Naive thymus-derived CD4-positive, alpha-beta T cell (primary cell): ENCODE measurements around the gene SPACDR. TPM values are rescaled to one million over a fixed set of nuclear protein-coding genes. Genes with fewer than 3 reads are reported as not detected.

ENCODE experiments used
- ATAC-seq: fragments of 150-1000 bp; cut with Tn5 transposase; 2 replicates; pipeline ENCODE4 v1.10.0; 2021; ENCODE audit warnings: mild to moderate bottlenecking, moderate library complexity
- CTCF ChIA-PET: fragments of 350-600 bp; sonication (Branson Sonifier 250); formaldehyde crosslinking; loops from one replicate; lab custom pipeline; 2021; ENCODE audit warnings: antibody characterized with exemption; lab: Charles Lee
- POLR2A ChIA-PET: fragments of 350-600 bp; sonication (Branson Sonifier 250); formaldehyde crosslinking; loops from one replicate; lab custom pipeline; 2021; ENCODE audit warnings: antibody characterized with exemption, inconsistent platforms; lab: Charles Lee
- DNase-seq, 9 donors: peaks; one replicate each; pipeline versions ENCODE4 v3.0.0 to v3.0.0-alpha.2; 2020 to 2022; ENCODE audit warnings: mixed read lengths in 1 of 9
- H3K27ac ChIP-seq: one replicate; pipeline ENCODE4 v1.7.0; 2013; ENCODE audit warnings: mild to moderate bottlenecking, low read depth, low read length, moderate library complexity
- H3K27me3 ChIP-seq, 2 donors: one replicate each; pipeline ENCODE4 v1.7.0; 2013; ENCODE audit warnings: low read length in 2 of 2, mild to moderate bottlenecking in 2 of 2, moderate library complexity in 2 of 2; ENCODE audit not compliant: control insufficient read depth in 2 of 2, insufficient read depth in 2 of 2
- H3K36me3 ChIP-seq, 3 experiments: 1 replicate in 2 of 3; 2 replicates in 1 of 3; pipeline ENCODE4 v1.7.0; 2013; ENCODE audit warnings: low read length in 3 of 3, mild to moderate bottlenecking in 3 of 3, moderate library complexity in 1 of 3; ENCODE audit not compliant: insufficient read depth in 3 of 3, control insufficient read depth in 2 of 3
- H3K4me1 ChIP-seq, 2 donors: one replicate each; pipeline ENCODE4 v1.7.0; 2013; ENCODE audit warnings: low read length in 2 of 2, mild to moderate bottlenecking in 2 of 2, moderate library complexity in 1 of 2; ENCODE audit not compliant: control insufficient read depth in 2 of 2, insufficient read depth in 2 of 2
- H3K4me3 ChIP-seq: 2 replicates; pipeline ENCODE4 v1.7.0; 2013; ENCODE audit warnings: mild to moderate bottlenecking, low read length
- H3K9me3 ChIP-seq, 3 experiments: 1 replicate in 2 of 3; 2 replicates in 1 of 3; pipeline ENCODE4 v1.7.0; 2013; ENCODE audit warnings: low read length in 3 of 3; ENCODE audit not compliant: control insufficient read depth in 2 of 3
- H3K27ac Mint-ChIP-seq, 9 donors: one replicate each; pipeline ENCODE4 v1.8.0; 2020 to 2022; ENCODE audit warnings: mixed read lengths in 9 of 9, mild to moderate bottlenecking in 8 of 9, moderate library complexity in 5 of 9, inconsistent platforms in 2 of 9
- H3K27me3 Mint-ChIP-seq, 5 donors: one replicate each; pipeline ENCODE4 v1.8.0; 2021 to 2022; ENCODE audit warnings: mixed read lengths in 5 of 5, mild to moderate bottlenecking in 1 of 5
- H3K36me3 Mint-ChIP-seq, 5 donors: one replicate each; pipeline ENCODE4 v1.8.0; 2020 to 2022; ENCODE audit warnings: mixed read lengths in 5 of 5, mild to moderate bottlenecking in 3 of 5, inconsistent platforms in 1 of 5
- H3K4me1 Mint-ChIP-seq, 7 donors: one replicate each; pipeline ENCODE4 v1.8.0; 2020 to 2022; ENCODE audit warnings: mixed read lengths in 7 of 7, mild to moderate bottlenecking in 3 of 7, inconsistent platforms in 1 of 7
- H3K4me3 Mint-ChIP-seq, 10 donors: one replicate each; pipeline ENCODE4 v1.8.0; 2020 to 2022; ENCODE audit warnings: mild to moderate bottlenecking in 10 of 10, mixed read lengths in 10 of 10, moderate library complexity in 6 of 10, inconsistent platforms in 2 of 10
- H3K9me3 Mint-ChIP-seq, 11 donors: one replicate each; pipeline ENCODE4 v1.8.0; 2020 to 2022; ENCODE audit warnings: mixed read lengths in 11 of 11, mild to moderate bottlenecking in 4 of 11, inconsistent platforms in 1 of 11, moderate library complexity in 1 of 11
- intact Hi-C, 2 donors: fragments of 100-400 bp; cut with micrococcal nuclease; formaldehyde crosslinking; loops; one replicate each; pipeline ENCODE4 v1.15.1; 2023
- polyA plus RNA-seq, 2 donors: library from polyadenylated mRNA; unstranded; fragments of 300-500 nt; fragmentation: Illumina TruSeq; gene quantifications; one replicate each; pipeline ENCODE4 v1.2.3, GENCODE V29; 2021
- total RNA-seq, 6 experiments: library from RNA in 5 of 6; stranded (reverse) in 5 of 6; gene quantifications; 1 replicate in 5 of 6; 2 replicates in 1 of 6; pipeline ENCODE4 v1.2.3 and lab custom pipeline; 2021 to 2026

SPACDR gene
- total and polyA plus RNA-seq, 7 experiments from 2014 or later = 0.85 to 7.8 (median 2.2) TPM; not detected in 1

DNA sequence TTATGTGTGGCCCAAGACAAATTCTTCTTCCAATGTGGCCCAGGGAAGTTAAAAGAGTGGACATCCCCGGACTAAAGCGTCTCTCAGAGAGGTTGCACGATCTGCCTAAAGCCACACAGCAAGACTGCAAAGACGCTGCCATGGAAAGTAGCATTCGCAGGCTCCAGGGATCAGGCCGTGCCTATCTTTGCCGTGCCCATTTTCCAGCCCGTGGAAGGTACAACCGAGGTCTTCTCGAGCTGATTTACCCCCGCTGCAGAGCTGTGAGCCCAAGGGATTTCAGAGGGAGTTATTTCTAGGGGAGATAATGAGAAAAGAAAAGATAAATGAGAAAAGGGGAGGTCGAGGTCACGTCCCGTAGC, 18.6 kb upstream of the SPACDR start:
- no peaks in the 10 kb centered on the region for H3K9me3 ChIP-seq
- Mint-ChIP-seq H3K9me3 (peaks cover 0 to 4% (median 0%) of the 10 kb centered on the region in 11 donors), H3K27me3 (peaks cover 0 to 2% (median 0%) of the 10 kb centered on the region in 5 donors), H3K4me3 (peak overlapping the region; percentile 84 to 94 (median 89)), H3K4me1 (peaks cover 7 to 40% (median 22%) of the 10 kb centered on the region in 7 donors), H3K36me3 (peaks cover 0 to 5% (median 0%) of the 10 kb centered on the region in 5 donors), H3K27ac (peak overlapping the region in 8 of 9 donors; percentile 54 to 82 (median 76))
- intact Hi-C loops = loop anchor here (1.0 kb wide), 5 partner anchors 13 to 243 kb away; partner anchors contain the start of genes AGFG2 (in 1 of the 2) and MOSPD3 (in 1 of the 2)
- POLR2A ChIA-PET = interaction anchor here (0.6 to 2.2 kb wide), 9 partner anchors 10 to 356 kb away, joined by 3 to 7 read pairs (median 4); partner anchors contain the start of genes AGFG2, MBLAC1, MEPCE and PPP1R35
- H3K27ac ChIP-seq = peak overlapping the region; percentile 56
- H3K4me1 ChIP-seq = peaks cover 13 to 20% of the 10 kb centered on the region in 2 donors
- ATAC-seq (no peak), DNase-seq (no peak)
- peaks cover 0 to 14% (median 0%) of the 10 kb centered on the region in 3 experiments for H3K36me3 ChIP-seq
- peak overlapping the region; percentile 53 for H3K4me3 ChIP-seq
- CTCF ChIA-PET = interaction anchor here (0.6 to 3.2 kb wide), 13 partner anchors 8 to 104 kb away, joined by 3 to 30 read pairs (median 5); partner anchors contain the start of gene FBXO24
- no peaks in the 10 kb centered on the region for H3K27me3 ChIP-seq

GRCh38 chr7:100481466-100481865, 17.4 kb upstream of the SPACDR start:
- intact Hi-C loops = no loop called here
- peaks cover 20 to 28% of the 10 kb centered on the region in 2 donors for H3K4me1 ChIP-seq

GRCh38 chr7:100478958-100479660, 15.0 kb upstream of the SPACDR start, which contains the start of gene TSC22D4:
TSS of gene TSC22D4 (minus strand) at chr7:100479214. CDS start at chr7:100478038, 1,176 bp downstream.
- H3K27me3 Mint-ChIP-seq = peaks cover 0 to 2% (median 0%) of the 10 kb centered on the region in 5 donors
- peaks cover 0 to 4% (median 0%) of the 10 kb centered on the region in 11 donors for H3K9me3 Mint-ChIP-seq
- H3K4me3 ChIP-seq = peak within 1 kb of the TSS; percentile 97
- CTCF ChIA-PET = interaction anchor here (0.6 to 5.9 kb wide), 7 partner anchors 9 to 245 kb away, joined by 3 to 35 read pairs (median 5); partner anchors contain the start of genes FBXO24 and LRCH4
- peaks cover 5 to 44% (median 7%) of the 10 kb centered on the region in 3 experiments for H3K36me3 ChIP-seq
- no peaks in the 10 kb centered on the region for H3K9me3 ChIP-seq
- ATAC-seq (peak; percentile 83), DNase-seq (peak; percentile 82 to 96 (median 95))
- POLR2A ChIA-PET = interaction anchor here (0.6 to 3.8 kb wide), 19 partner anchors 9 to 373 kb away, joined by 3 to 25 read pairs (median 4); partner anchors contain the start of genes FBXO24, LRCH4, MEPCE and MOSPD3
- H3K4me1 ChIP-seq = peaks cover 42 to 51% of the 10 kb centered on the region in 2 donors
- H3K36me3 Mint-ChIP-seq = peaks cover 5 to 18% (median 5%) of the 10 kb centered on the region in 5 donors
- peak within 1 kb of the TSS; percentile 92 to 100 (median 98) for H3K4me3 Mint-ChIP-seq
- no peaks in the 10 kb centered on the region for H3K27me3 ChIP-seq
- peak within 1 kb of the TSS; percentile 87 for H3K27ac ChIP-seq
- H3K27ac Mint-ChIP-seq = peak within 1 kb of the TSS; percentile 80 to 98 (median 93)
- peaks cover 25 to 63% (median 39%) of the 10 kb centered on the region in 7 donors for H3K4me1 Mint-ChIP-seq
- intact Hi-C loops = loop anchor here (1.0 to 5.0 kb wide), 18 partner anchors 10 to 373 kb away; partner anchors contain the start of genes AGFG2 (in 2 of the 2), FBXO24 (in 2 of the 2), LRCH4 (in 2 of the 2) and MEPCE (in 2 of the 2)

More at GRCh38 chr7:100481466-100481865, 17.4 kb upstream of the SPACDR start:
- peak overlapping the region in 8 of 10 donors; percentile 16 to 83 (median 32) for H3K4me3 Mint-ChIP-seq
- H3K27ac ChIP-seq = no peak overlapping the region
- H3K9me3 ChIP-seq = no peaks in the 10 kb centered on the region
- DNase-seq (no peak), ATAC-seq (no peak)
- ChIA-PET CTCF (interaction anchor here (1.1 to 3.2 kb wide), 5 partner anchors 8 to 105 kb away, joined by 4 to 30 read pairs (median 6); partner anchors contain the start of gene FBXO24), POLR2A (interaction anchor here (1.2 to 2.2 kb wide), 4 partner anchors 8 to 131 kb away, joined by 3 to 7 read pairs (median 5); partner anchors contain the start of genes MEPCE, MOSPD3 and ZCWPW1)
- no peaks in the 10 kb centered on the region for H3K27me3 ChIP-seq
- peaks cover 0 to 24% (median 0%) of the 10 kb centered on the region in 3 experiments for H3K36me3 ChIP-seq
- peaks cover 0 to 2% (median 0%) of the 10 kb centered on the region in 5 donors for H3K27me3 Mint-ChIP-seq
- peak overlapping the region in 4 of 9 donors; percentile 14 to 68 (median 31) for H3K27ac Mint-ChIP-seq
- H3K9me3 Mint-ChIP-seq = peaks cover 0 to 4% (median 0%) of the 10 kb centered on the region in 11 donors
- H3K36me3 Mint-ChIP-seq = peaks cover 5 to 10% (median 5%) of the 10 kb centered on the region in 5 donors
- H3K4me1 Mint-ChIP-seq = peaks cover 14 to 48% (median 28%) of the 10 kb centered on the region in 7 donors
- no peak overlapping the region for H3K4me3 ChIP-seq

- peak overlapping the region; percentile 92 to 100 (median 98) for H3K4me3 Mint-ChIP-seq
- Histone ChIP-seq H3K36me3 (peaks cover 5 to 53% (median 15%) of the 10 kb centered on the region in 3 experiments), H3K4me3 (peak overlapping the region; percentile 97), H3K9me3 (no peaks in the 10 kb centered on the region), H3K27ac (peak overlapping the region; percentile 87), H3K4me1 (peaks cover 47 to 60% of the 10 kb centered on the region in 2 donors), H3K27me3 (no peaks in the 10 kb centered on the region)
- DNase-seq (peak in 1 of 9 donors; percentile 30), ATAC-seq (no peak)
- CTCF ChIA-PET = interaction anchor here (0.9 to 5.9 kb wide), 7 partner anchors 66 to 247 kb away, joined by 3 to 35 read pairs (median 3); partner anchors contain the start of genes FBXO24 and LRCH4
- intact Hi-C loops = loop anchor here (2.0 to 5.0 kb wide), 8 partner anchors 39 to 374 kb away; partner anchors contain the start of genes GIGYF1 (in 1 of the 2), MOSPD3 (in 1 of the 2) and SLC12A9 (in 1 of the 2)
- peaks cover 36 to 73% (median 49%) of the 10 kb centered on the region in 7 donors for H3K4me1 Mint-ChIP-seq
- H3K27ac Mint-ChIP-seq = peak overlapping the region; percentile 80 to 98 (median 93)
- H3K36me3 Mint-ChIP-seq = peaks cover 5 to 22% (median 8%) of the 10 kb centered on the region in 5 donors
- POLR2A ChIA-PET = interaction anchor here (0.6 to 3.8 kb wide), 16 partner anchors 9 to 213 kb away, joined by 3 to 25 read pairs (median 4); partner anchors contain the start of genes AGFG2, FBXO24, LRCH4 and MEPCE
- peaks cover 0 to 4% (median 0%) of the 10 kb centered on the region in 11 donors for H3K9me3 Mint-ChIP-seq
- H3K27me3 Mint-ChIP-seq = peaks cover 0 to 2% (median 0%) of the 10 kb centered on the region in 5 donors
Observed at GRCh38 chr7:100477871-100478267, 13.8 kb upstream of the SPACDR start.

DNA sequence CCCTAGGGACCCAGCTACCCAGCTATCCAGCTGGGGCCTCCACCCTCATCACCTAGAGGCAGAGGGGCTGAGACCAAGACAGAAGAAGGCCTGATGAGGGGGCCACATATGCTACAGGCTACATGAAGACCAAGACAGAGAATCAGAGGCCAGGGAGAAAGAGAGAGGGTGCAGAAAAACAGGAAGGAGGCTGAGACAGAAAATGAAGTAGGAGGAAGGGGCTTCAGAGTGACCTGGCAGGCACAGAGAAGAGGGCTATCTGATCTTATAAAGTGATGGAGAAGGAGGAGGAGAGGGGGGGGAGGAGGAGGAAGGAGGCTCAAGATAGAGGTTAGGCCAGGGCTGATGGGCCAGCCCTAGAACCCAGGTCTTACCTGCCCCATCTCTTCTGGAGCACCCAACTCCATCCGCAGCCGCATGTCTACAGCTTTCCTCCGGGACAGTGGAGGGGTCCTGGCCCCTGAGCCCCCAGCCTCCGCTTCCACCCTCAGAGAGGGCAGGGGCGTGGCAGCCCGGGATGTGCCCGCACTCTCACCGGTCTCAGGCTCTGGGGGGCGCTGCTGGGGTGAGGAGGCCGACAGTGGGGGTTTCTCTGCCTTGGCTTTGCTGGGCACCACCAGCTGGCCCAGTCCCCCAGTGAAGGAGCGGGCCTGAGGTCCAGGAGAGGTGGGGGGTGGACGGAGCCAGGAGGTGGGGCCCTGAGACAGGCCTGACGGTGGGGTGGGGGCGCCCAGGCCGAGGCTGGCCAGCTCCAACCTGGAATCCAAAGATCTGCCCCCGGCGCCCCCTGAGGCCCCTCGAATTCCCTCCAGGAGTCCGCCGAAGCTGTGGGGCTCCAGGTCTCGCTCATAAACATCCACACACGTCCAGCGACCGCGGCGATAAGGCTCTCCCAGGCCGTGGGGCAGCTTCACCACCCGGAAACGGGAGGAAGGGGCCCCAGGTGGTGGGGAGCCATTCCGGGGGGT, 13.1 kb upstream of the SPACDR start:
- Mint-ChIP-seq H3K4me3 (peak overlapping the region; percentile 89 to 100 (median 94)), H3K4me1 (peaks cover 31 to 69% (median 45%) of the 10 kb centered on the region in 7 donors), H3K27ac (peak overlapping the region; percentile 60 to 95 (median 91)), H3K27me3 (no peaks in the 10 kb centered on the region), H3K9me3 (peaks cover 0 to 4% (median 0%) of the 10 kb centered on the region in 11 donors), H3K36me3 (peaks cover 5 to 22% (median 8%) of the 10 kb centered on the region in 5 donors)
- POLR2A ChIA-PET = interaction anchor here (0.6 to 3.8 kb wide), 17 partner anchors 8 to 329 kb away, joined by 3 to 25 read pairs (median 3); partner anchors contain the start of genes AGFG2, FBXO24, LAMTOR4 and LRCH4
- Histone ChIP-seq H3K27me3 (no peaks in the 10 kb centered on the region), H3K36me3 (peaks cover 5 to 56% (median 18%) of the 10 kb centered on the region in 3 experiments), H3K4me3 (peak overlapping the region; percentile 97), H3K9me3 (no peaks in the 10 kb centered on the region), H3K27ac (peak overlapping the region; percentile 87), H3K4me1 (peaks cover 43 to 55% of the 10 kb centered on the region in 2 donors)
- DNase-seq (peak in 2 of 9 donors; percentile 36 to 61), ATAC-seq (no peak)
- CTCF ChIA-PET = interaction anchor here (0.5 to 5.9 kb wide), 9 partner anchors 22 to 351 kb away, joined by 3 to 35 read pairs (median 4); partner anchors contain the start of genes FBXO24 and LRCH4
- intact Hi-C loops = loop anchor here (5.0 kb wide), 2 partner anchors 215 to 375 kb away; partner anchors contain the start of genes GIGYF1 (in 1 of the 2) and SLC12A9 (in 1 of the 2)
